HG03565 (cell line): ENCODE results near the gene SCRT2.

ENCODE experiments used
- ATAC-seq: cut with Tn5 transposase; IDR thresholded peaks from one replicate; pipeline ENCODE4 v1.9.1; 2021; ENCODE audit warnings: mild to moderate bottlenecking, moderate library complexity; ENCODE audit not compliant: unreplicated experiment

Gene SCRT2

GRCh38 chr20:635028-635892 lies 40.3 kb downstream of the SCRT2 start:
- ATAC-seq, result no peak

- no peak for ATAC-seq
Observed at GRCh38 chr20:634148-634925, 41.3 kb downstream of the SCRT2 start.

- ATAC-seq, result no peak
Observed at GRCh38 chr20:631101-631500, 44.5 kb downstream of the SCRT2 start.

GRCh38 chr20:626579-626978 lies 49.0 kb downstream of the SCRT2 start:
- no peak for ATAC-seq

- no peak for ATAC-seq
Observed at GRCh38 chr20:625360-625932, 50.2 kb downstream of the SCRT2 start.

GRCh38 chr20:623704-624103 lies 51.9 kb downstream of the SCRT2 start:
- ATAC-seq, result no peak

GRCh38 chr20:623021-623420 lies 52.6 kb downstream of the SCRT2 start:
- no peak for ATAC-seq

- ATAC-seq, result no peak
Observed at GRCh38 chr20:622161-622560, 53.4 kb downstream of the SCRT2 start.

- no peak for ATAC-seq
Observed at GRCh38 chr20:621125-621756, 54.4 kb downstream of the SCRT2 start.

- no peak for ATAC-seq
Observed at GRCh38 chr20:620246-620645, 55.4 kb downstream of the SCRT2 start.

- no peak for ATAC-seq
Observed at GRCh38 chr20:618980-619379, 56.6 kb downstream of the SCRT2 start.

GRCh38 chr20:617934-618690 lies 57.5 kb downstream of the SCRT2 start:
- ATAC-seq, result no peak

GRCh38 chr20:615514-615913 lies 60.1 kb downstream of the SCRT2 start:
- no peak for ATAC-seq

- no peak for ATAC-seq
Observed at GRCh38 chr20:611843-612185, 63.8 kb downstream of the SCRT2 start.
